GM18517 (cell line): Measurements from ENCODE around the gene PAK4.
"Not testable (repeated sequence)": the region's sequence is repeated elsewhere in the genome, so short reads cannot be mapped to it uniquely, and the experiment has no call there.

Source experiments
- ATAC-seq: cut with Tn5 transposase; IDR thresholded peaks from one replicate; pipeline ENCODE4 v1.9.1; 2021; ENCODE audit warnings: mild to moderate bottlenecking, moderate library complexity; ENCODE audit not compliant: unreplicated experiment

PAK4 gene

DNA sequence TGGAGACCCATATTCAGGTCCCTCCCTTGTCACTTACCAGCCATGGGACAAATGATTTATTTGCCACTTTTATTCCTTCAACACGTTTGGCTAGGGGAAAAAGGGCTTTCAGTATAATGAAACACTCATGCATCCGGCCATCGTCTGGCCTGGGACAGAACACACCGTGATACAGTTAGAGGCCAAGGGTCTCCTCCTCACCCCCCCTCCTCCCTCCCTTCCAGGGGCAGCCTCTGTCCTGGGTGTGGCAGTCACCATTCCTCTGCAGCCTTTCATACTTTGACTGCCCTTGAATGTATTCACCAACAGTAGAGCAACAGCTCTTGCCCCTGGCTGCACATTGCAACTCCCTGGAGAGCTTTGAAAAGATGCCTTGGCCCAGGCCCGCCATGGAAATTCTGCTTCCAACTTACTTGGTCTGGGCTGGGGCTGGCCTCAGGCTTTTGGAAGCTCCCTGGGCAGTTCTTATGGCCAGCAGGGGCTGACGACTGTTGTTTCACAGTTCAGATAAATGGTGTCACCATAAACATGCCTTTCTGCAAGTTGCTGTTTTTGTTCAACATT lies 3.0 kb downstream of the PAK4 start:
- ATAC-seq: no peak

DNA sequence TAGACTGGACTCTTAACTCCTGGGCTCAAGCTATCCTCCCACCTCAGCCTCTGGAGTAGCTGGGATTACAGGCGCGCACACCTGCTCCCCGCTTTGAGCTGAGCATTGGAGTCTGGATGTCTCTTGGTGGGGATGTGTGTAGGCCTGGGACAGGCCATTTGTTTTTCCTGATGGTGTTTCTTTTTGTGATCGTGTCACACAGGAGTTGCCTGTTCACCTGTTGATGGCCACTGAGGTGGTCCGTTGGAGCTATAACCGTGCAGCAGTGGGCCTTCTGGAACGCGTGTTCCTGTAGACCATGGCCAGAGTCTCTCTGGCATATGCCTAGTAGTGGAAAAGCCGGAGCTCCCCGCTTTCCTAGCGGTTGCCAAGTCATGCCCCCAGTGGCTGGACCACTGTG lies 3.5 kb downstream of the PAK4 start:
- no peak for ATAC-seq

DNA sequence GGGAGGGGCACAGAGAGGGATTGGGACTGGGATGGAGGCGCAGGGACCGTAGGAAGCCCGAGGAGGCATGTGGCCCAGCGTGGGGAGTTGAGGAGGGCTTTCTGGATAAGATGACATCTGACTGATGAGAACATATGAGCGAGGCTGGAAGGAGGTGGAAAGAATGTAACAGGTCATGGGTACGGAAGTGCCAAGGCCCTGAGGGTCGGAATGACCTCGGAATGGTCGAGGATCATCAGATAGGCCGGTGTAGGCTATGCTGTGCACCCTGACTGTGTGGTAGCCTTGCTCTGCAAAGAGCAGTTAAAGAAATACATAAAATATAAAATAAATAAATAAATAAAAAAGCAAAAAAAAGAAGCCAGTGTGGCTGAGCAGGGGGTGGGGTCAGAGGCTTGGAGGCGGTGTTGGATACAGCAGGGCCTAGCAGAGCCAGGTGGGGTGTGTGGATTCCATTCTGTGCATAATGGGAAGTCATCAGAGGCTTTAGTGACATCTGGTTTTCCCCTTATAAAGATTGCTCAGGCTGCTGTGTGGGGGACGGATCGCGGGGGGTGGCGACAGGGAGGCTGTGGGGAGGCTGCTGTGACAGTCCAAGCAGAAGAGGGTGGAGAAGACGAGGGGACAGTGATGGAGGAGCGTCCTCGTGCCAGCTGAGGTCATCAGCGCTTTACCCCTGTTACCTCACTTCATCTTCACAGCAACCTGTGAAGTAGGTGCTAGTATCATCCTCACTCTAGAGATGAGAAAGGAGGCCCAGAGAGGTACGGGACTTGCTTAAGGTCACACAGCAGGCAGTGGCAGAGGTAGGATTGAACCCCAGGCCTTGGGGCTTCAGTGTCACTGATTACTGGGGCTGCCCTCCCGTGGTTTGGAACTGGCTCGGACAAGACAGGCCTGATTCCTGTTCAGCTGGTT lies 5.0 kb downstream of the PAK4 start:
- ATAC-seq: no peak

DNA sequence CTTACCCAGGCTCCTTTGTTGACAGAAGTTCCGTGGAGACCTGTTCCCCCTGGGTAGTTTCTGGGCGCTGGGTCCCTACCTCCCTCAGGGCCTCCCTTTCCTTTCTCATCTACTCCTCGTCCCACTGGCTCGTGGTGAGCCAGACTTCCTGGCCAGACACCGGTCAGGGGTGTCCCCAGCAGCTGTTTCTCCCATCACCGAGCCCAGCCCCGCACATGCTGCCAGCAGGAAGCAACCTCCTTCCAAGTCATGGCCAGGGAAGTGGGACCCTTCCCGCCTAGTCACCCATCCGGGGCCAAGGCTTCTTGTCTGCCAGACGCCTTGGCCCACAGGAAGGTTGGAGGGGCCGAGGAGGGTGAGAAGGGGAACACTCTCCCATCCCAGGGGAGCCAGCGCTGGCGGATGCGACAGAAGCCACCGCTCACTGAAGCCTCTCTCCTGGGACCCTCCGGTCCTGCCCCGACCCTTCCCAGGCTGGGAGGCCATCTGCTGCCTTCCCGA lies 5.7 kb downstream of the PAK4 start:
- ATAC-seq: no peak

DNA sequence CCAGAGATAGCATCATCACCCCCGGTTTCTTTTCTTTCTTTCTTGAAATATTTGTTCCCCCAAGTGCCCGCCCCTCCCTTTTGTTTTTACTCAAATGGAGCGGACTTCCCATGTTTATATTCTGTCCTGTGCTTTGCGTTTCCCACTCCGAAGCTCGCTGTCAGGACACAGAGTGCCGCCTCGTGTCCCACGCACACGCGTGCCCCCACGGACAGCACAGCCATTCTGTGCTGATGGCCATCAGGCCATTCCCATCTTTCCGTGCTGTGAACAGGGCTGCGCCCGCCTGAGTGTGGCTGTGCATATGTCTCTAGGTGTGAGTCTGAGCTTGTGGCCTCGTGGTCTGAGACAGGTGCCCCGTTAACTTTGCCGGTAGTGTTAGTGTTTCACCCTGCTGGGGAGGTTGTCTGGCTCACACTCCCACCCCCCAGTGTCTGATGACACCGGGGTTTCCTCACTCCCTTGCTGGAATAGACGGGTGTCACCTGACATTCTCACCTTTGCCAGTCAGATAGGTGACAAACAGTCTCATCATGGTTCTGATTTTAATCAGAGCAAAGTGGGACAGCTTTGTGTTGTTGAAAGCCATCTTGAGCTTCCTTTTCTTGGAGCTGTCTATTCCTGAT lies 6.9 kb downstream of the PAK4 start:
- ATAC-seq: no peak

DNA sequence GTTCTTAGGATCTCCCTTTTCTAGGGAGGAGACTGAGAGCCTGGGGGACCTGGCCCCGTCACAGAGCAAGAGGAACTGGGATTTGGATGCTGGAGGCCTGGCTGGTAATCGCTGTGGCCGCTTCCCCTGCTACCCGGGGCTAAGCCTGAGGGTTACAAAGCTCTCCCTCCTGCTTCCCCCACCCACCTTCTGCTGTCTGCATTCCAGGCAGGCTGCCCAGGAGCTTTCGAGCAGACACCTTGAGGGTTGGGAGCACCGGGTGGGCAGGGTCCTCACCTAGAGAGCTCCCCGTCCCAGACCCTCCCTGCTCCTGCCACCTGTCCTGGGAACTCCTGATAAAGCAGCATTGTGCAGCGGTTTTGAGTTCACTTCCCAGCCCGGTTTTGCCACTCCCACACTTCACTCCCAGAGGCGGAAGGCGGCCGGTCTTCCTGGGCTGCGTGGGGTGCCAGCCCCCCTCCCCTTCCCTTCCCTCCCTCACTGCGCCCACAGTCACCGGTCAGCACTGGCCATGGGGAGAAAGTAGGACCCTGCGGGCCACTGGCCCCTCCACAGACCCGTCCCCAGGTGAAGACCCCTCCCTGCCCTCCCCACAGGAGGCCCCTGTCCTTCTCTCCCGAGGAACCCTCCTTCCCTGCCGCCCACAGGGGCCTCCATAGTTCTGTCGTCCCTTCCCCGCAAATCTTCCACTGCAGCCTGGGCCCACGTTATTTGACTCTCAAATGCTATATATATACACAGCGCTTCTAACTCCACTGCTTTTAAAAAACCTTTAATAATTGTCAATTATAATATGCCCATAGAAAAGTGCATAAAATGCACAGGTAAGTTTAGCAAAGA lies 8.1 kb downstream of the PAK4 start:
- no peak for ATAC-seq

DNA sequence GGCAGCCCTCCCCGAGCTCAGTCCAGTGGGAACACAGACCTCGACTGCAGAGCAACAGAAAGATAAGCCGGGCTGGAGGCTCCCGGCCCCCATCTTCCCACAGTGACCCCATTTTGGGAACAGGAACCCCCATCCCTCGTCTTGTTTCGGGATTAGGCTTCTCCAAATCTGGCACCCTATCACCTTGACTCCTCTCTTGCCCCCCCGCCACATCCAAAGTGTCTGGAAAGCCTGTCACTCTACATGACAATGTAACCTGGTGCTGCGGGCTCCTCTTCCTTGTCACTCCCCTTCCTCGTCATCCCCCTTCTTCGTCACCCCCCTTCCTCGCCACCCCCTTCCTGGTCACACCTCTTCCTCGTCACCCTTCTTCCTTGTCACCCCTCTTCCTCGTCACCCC lies 10.1 kb downstream of the PAK4 start:
- no peak for ATAC-seq

DNA sequence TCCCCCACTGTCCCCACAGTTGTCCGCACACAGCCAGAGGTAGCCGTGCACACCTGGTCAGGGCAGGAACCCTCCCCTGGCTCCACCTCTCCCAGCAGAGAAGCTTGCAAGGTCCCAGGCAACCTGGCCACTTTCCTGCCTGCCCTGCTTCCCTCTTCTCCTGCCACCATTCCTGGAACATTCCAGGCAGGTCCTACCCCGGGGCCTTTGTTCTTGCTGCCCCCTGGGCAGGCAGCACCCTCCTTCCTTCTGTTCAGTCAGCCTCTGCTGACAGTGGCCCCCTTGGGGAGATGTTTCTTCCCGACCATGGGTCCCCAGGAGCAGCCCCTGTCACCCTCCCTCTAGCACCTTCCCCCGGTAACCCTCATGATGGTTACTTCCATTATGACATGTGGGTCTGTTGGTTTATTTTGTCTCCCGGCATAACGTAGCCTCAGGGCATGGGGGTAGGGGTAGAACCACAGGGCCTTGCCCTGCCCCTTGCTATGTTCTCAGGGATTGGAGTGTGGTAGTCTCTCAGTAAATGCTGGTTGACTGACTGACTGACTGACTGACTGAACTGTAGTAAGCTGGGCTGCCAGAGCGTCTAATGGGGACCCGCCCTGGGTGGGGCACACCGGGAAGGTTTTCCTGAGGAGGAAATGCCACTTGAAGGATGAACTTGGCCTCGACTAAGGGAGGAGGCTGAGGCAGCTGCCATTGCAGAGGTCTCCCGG lies 10.8 kb downstream of the PAK4 start:
- no peak for ATAC-seq

DNA sequence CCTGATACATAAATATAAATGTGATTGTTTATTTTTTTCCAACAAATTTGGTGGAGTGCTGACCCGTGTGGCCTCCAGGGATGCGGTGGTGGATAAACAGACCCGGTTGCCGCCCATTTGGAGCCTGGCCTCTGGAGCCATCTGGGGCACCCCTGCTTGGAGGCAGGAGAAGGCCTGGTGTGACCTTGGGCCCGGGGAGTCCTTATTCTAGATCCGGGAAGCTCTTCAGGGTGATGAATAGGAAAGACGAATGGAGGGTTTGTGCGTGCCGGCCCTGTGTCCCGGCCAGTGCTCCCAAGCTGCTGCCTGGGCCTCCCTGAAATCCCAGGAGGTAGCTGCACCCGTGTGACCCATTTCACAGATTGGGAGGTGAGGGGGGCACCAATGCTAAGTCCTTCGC lies 11.5 kb downstream of the PAK4 start:
- ATAC-seq: no peak

DNA sequence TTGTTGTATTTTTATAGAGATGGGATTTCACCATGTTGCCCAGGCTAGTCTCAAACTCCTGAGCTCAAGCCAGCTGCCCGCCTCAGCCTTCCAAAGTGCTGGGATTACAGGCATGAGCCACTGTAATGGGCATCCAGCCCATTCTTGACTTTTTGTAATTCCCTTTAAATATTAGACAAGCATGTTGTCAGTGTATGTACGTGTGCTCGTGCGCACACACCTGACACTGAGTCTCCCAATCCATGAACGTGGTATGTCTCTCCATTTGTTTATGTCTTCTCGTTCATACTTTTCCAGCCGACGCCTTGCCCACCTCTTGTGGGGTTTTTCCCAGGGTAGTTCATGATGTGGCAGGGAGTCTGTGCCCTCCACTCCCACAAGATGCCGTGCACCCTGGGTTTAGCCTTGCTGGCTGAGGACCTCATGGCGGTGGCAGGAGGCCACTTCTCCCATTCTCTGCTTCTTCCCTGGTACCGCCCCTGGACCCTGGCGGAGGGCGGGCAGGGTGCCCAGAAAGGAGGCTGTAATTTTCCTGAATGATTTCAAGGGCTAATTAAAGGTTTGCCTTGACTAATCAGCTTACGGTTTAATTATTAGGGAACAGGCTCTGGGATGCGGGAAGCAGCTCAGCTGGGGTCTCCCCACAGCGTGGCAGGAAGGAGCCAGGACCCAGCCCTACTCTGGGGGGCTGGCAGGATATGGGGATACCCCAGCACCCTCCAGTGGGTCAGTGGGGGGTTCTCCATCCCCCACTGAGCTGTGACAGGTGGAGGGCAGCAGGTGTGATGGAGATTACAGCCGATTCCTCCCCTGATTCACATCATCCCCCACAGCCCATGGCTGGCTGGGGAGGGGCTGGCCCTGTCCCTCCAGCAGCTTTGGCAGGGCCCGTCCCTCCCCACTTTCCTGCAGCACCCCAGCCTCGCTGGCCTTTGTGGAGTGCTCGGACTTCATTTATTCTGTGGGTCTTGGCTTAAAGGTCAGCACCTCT lies 12.9 kb downstream of the PAK4 start:
- no peak for ATAC-seq

DNA sequence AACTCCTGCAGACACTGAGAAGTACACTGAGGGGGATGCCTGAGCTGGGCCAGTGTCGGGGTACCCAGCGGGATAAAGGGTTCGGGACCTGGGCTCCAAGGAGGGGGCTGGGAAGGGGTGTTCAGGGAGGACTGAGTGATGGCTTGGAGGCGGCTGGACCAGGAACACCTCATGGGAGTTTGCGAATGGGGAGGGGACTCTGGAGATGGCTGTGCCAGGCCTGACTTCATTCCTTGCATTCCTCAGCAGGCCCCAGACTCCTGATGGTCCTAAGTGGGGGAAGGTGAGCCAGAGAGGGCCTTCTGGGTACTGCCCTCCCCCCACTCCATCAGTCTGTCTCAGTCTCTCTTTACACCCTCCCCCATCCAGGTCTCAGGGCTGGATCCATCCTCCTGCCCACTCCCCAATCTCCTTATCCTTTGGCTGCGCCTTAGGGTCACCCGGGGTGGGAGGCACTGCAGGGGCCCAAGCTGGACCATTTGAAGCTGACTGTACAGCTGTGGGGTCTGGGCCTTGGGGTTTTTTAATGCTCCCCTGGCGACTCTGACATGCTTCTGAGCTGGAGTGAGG lies 13.8 kb downstream of the PAK4 start:
- ATAC-seq: no peak

DNA sequence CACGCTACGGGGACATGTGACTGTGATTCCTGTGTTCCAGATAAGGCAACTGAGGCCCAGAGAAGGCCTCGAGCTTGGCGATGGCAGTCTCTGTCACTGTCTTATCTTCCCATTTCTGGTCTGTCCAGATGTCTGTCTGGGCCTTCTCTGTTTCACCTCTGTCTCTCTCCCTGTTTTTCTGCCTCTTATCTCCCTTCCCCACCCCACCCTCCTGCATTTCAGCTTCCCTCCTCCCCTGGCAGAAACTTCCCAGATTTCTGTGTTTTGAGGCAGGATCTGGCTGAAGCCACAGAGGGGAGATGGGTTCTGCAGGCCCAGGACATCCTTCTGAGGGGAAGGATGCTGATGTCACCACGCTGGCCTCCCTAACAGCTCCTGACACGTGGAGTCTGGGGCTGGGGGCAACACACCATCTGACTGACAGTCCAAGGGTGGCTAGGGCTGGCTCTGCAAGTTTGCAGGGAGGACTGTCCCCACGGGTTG lies 14.4 kb downstream of the PAK4 start:
- no peak for ATAC-seq

DNA sequence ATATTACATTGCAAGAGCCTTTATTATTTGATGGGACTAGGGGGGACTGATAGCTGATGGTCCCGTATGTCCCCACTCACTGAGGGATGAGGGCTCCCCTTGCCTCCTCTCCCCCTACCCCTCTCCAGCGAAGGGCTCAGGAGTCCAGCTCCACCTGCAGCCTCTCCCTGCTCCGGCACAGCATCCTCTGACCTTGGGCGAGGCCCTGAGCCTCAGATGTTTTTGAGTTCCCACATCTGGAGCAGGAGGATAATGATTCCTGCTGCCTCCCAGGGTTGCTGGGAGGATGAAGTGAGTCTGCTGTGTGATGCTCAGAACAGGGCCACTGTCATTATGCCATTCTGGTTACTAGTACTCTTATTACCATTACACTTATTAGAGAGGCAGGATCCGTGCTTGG lies 15.0 kb downstream of the PAK4 start:
- no peak for ATAC-seq

DNA sequence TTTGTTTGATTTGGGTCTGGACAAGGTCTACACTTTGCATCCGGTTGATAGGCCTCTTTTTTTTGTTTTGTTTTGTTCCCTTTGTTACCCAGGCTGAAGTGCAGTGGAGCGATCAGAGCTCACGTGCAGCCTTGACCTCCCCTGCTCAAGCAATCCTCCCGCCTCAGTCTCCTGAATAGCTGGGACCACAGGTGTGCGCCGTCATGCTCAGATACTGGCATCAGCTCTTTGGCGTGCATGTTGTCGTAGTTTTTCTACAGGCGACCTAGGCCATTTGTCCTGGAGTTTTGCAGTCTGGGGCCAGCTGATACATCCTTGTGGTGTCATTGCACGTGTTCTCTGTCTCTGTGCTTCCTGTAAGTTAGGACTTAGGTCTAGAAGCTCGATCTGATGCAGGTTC lies 16.3 kb downstream of the PAK4 start:
- no peak for ATAC-seq

DNA sequence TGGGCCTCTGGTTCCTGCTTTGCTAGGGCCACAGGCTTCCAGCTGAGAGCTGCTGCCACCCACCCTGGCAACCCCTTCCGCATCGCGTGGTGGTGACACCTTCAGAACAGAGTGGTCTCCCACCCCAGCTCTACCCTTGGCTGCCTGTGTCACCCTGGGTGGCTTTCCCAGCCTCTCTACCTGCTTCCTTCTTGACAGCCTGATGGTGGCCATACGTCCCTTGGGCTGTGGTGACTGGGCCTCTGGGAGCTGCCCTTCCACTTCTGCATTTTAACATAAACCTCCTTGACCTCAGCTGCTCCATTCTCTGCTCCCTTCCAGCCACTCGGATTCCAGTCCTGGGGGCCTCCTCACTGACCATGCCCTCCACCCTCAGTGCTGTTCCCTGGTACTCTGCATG lies 17.0 kb downstream of the PAK4 start:
- no peak for ATAC-seq

DNA sequence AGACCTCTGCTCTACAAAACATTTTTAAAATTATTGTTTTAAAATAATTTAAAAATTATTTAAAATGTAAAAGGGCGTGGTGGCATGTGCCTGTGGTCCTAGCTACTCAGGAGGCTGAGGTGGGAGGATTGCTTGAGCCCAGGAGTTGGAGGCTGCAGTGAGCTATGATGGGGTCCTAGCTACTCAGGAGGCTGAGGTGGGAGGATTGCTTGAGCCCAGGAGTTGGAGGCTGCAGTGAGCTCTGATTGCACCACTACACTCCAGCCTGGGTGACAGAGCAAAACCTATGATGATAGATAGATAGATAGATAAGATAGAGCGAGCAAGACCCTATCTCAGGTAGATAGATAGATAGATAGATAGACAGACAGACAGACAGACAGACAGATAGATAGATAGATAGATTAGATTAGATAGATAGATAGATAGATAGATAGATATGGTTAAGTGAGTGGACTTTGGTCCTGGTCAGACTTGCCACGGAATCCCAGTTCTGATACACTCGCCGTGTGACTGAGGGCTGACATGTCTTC lies 18.2 kb downstream of the PAK4 start:
- ATAC-seq: not testable (repeated sequence)

DNA sequence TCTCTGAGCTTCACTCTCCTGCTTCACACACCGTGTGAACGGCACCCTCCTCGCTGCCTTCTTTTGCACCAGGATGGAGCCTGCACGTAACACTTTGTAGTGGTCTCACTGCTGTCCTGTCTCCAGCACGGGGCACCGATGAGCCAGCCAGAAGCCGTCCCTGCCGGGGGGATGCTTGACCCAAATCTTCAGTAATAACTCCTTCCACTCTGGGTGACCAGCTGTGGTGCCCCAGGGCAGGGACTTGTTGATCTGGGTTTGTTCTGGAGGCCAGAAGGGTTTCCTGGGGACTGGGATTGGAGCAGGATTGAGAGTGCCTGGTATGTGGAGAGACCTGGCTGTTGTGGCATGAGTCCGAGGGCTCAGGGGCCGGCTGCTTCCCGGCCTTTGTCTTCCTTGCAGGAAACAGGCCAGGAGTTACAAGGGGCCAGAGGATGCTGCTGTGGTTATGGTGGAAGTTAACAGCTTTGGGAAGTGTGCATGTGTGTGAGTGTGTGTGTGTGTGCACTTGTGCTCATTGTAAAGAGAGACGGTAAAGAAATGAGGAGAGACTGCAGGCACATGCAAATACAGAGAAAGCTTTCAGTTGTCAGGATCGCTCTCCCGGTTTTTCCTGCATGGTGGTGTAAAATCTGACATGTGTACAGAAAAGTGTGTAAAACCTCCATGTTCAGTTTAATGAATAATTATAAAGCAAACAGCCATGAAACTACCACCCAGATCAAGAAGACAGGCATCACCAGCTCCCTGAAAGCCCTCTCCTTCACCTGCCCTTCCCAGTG lies 18.9 kb downstream of the PAK4 start:
- ATAC-seq: no peak
